Cortex of kidney (tissue), 1 donor: Measurements from ENCODE around the gene ZNF783.
"Not testable (repeated sequence)": the region's sequence is repeated elsewhere in the genome, so short reads cannot be mapped to it uniquely, and the experiment has no call there.

Experiments used
- DNase-seq: peaks from one replicate; lab custom pipeline; 2025; lab: John Stamatoyannopoulos, UW

ZNF783 gene

DNA sequence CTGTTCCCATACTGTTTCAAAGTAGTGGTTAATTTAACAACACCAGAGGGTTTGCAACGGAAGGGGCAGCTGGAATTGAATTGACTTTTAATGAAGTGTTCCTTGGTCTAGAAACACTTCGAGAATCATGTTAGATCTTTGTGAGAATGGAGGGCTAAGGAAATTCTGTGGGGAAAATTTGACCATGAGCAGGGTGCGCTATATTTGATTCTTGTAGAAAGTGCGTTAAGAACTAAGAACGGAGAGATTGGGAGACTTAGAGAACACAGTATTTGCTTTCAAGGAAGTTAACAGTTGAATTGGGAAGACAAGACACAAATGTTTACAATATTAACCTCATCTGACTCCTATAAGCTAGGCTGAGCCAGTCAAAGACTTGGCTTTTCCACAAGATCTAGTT is 21.4 kb upstream of the ZNF783 start:
- DNase-seq: no peak

DNA sequence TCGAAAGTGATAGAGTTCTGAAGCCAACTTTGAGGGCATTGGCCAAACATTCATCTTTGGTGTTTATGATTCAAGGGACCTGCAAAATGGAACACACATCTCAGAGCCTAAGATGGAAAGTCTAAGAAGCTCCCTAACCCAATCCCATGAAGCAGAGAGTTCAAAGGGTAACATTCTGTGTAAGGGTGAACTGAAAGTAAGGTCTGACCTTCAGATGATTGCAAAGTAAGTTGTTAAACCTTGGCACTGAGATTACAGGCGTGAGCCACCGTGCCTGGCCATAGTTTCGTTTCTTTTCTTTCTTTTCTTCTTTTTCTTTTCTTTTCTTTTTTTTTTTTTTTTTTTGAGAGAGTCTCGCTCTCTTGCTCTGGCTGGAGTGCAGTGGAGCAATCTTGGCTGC is 20.3 kb upstream of the ZNF783 start:
- DNase-seq: no peak

GRCh38 chr7:149245244-149245643 is 16.8 kb upstream of the ZNF783 start:
- no peak for DNase-seq

- no peak for DNase-seq
Measured at GRCh38 chr7:149245744-149246143, 16.3 kb upstream of the ZNF783 start.

- DNase-seq: no peak
Measured at GRCh38 chr7:149248777-149249176, 13.2 kb upstream of the ZNF783 start.

- not testable (repeated sequence) for DNase-seq
Measured at GRCh38 chr7:149250151-149250550, 11.8 kb upstream of the ZNF783 start.

- not testable (repeated sequence) for DNase-seq
Measured at GRCh38 chr7:149251518-149251917, 10.5 kb upstream of the ZNF783 start.

- DNase-seq: no peak
Measured at GRCh38 chr7:149252378-149252777, 9.6 kb upstream of the ZNF783 start.

- DNase-seq: no peak
Measured at GRCh38 chr7:149253665-149254064, 8.3 kb upstream of the ZNF783 start.

GRCh38 chr7:149254181-149254858 is 7.7 kb upstream of the ZNF783 start:
- no peak for DNase-seq

GRCh38 chr7:149255174-149255573 is 6.8 kb upstream of the ZNF783 start:
- DNase-seq: no peak

GRCh38 chr7:149256568-149256967 is 5.4 kb upstream of the ZNF783 start:
- DNase-seq: no peak

DNA sequence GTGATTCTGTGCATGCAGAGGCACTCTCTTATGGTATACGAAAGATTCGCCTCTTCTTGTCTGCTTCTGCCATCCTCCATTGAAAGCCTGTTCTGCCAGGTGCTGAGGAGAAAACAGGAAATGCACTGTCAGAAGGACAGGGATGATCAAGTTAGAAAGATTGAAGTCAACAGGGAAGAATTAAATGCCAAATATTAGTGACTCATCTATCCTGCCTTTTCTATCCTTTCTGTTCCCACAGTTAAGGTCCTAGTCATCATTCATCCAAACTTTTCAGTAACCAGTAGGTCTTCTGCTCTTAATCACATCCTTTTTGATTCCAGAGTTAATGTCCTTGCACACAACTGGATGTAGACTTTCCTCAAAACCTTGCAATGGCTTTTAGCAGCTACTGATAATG is 4.8 kb upstream of the ZNF783 start:
- DNase-seq: no peak

- DNase-seq: no peak
Measured at GRCh38 chr7:149261316-149261828, 624 bp upstream of the ZNF783 start.

DNA sequence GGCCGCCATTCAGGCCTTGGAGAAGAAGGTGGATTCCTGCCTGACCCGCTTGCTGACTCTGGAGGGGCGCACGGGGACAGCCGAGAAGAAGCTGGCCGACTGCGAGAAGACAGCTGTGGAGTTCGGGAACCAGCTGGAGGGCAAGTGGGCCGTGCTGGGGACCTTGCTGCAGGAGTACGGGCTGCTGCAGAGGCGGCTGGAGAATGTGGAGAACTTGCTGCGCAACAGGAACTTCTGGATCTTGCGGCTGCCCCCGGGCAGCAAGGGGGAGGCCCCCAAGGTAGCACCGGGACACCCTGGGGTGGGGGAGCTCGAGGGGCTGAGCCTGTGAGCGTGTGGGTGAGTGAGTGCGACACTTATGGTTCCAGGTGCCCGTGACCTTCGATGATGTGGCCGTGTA is 4.5 kb downstream of the ZNF783 start:
- DNase-seq: no peak

GRCh38 chr7:149267733-149268132 is 5.7 kb downstream of the ZNF783 start:
- no peak for DNase-seq

DNA sequence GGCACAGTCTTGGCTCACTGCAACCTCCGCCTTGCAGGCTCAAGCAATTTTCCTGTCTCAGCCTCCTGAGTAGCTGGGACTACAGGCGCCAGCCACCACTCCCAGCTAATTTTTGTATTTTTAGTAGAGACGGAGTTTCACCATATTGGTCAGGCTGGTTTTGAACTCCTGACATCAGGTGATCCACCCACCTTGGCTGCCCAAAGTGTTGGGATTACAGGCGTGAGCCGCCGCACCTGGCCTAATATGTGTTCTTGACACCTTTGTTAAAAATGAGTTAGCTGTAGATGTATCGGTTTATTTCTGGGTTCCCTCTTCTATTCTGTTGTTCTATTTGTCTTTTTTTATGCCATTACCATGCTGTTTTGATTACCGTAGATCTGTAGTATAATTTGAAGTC is 12.4 kb downstream of the ZNF783 start:
- DNase-seq: not testable (repeated sequence)

- no peak for DNase-seq
Measured at GRCh38 chr7:149277871-149278270, 15.9 kb downstream of the ZNF783 start.

GRCh38 chr7:149278396-149278795 is 16.4 kb downstream of the ZNF783 start:
- no peak for DNase-seq

DNA sequence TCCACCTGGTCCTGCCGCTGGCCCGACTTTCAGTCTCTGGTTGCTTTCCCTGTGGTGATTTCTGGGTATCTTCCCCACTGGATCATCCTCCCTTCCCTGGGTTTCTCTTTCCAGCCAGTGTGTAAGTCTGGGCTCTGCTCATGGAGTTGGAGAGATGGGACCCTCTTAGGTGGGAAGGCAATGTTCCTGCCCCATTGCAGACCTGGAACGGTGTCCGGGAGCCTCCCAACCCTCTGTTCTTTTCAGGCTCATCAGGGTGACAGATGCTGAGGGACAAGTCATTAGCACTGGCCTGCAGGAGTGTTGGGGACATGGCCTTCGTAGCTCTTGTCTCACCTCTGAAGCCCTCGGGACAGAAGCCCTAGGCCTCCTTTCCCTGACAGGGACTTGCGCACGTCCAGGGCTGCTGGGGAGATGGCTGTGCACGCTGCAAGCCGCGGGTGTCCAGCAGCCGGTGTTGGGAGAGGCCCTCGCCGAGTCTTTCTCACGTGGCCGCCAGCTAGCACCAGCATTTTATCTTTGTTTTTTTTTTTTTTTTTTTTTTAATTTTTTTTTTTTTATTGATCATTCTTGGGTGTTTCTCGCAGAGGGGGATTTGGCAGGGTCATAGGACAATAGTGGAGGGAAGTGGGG is 17.2 kb downstream of the ZNF783 start:
- DNase-seq: no peak

DNA sequence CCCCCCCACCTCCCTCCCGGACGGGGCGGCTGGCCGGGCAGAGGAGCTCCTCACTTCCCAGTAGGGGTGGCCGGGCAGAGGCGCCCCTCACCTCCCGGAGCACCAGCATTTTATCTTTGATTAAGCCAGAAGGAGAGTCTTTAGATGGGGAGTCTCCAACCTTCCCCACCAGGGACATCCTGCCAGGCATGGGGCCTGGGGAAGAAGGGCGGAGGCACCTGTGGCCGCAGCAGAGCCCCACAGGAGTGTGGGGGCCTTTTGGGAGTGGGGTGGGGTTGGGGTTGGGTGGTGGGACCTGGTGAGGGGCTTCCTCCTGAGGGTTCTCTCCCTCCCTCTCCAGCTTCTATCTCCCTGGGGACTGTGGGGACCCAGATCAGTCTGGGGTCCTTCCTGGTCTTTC is 18.2 kb downstream of the ZNF783 start:
- no peak for DNase-seq

DNA sequence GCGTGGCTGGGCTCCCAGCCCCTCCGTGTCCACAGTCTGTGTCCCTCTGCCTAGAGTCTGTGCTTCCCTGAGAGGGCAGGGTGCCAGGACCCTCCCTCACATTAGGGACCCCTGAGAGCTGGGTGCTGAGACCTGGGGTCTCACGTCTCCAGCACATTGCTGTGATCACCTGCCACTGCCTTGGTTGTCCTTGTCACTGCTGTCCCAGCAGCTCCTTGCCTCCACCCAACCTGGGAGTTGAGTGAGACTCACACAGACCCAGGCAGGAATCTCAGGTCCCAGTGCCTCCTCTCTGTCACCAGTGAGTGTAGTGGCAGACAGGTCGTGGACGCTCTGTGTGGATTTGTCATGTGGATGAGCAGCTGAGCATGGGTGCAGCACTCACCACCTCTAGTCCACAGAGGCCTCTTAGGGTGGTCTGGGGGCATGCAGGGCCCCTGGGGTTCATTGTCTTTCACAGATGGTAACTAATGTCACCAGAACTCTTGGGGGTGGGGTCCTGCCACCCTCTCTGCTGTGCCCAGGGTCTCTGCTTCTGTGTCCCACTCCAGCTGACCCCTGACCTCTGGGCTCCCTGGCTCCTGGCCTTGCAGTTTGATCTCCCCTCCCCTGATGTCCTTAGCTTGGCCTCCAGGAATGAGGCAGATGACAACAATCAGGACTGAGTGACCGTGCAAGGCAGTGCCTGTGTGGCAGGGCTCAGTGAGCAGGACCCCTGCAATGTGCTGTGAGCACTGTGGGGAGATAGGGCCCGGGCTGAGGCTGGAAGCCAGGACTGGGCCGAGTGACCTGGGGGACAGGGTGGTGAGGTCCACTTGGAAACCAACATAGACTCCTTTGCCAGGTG is 18.9 kb downstream of the ZNF783 start:
- no peak for DNase-seq
